Activated CD8-positive, alpha-beta memory T cell treated with anti-CD3 and anti-CD28 coated beads, Interleukin-2, amount 50 U/mL, for 24 hours (primary cell): Measurements from ENCODE around the gene ZBTB16.

Experiments used
- DNase-seq: peaks from one replicate; pipeline ENCODE4 v3.0.0-alpha.2; 2020; ENCODE audit errors: extremely low read depth

ZBTB16 gene, protein sequence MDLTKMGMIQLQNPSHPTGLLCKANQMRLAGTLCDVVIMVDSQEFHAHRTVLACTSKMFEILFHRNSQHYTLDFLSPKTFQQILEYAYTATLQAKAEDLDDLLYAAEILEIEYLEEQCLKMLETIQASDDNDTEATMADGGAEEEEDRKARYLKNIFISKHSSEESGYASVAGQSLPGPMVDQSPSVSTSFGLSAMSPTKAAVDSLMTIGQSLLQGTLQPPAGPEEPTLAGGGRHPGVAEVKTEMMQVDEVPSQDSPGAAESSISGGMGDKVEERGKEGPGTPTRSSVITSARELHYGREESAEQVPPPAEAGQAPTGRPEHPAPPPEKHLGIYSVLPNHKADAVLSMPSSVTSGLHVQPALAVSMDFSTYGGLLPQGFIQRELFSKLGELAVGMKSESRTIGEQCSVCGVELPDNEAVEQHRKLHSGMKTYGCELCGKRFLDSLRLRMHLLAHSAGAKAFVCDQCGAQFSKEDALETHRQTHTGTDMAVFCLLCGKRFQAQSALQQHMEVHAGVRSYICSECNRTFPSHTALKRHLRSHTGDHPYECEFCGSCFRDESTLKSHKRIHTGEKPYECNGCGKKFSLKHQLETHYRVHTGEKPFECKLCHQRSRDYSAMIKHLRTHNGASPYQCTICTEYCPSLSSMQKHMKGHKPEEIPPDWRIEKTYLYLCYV

DNA sequence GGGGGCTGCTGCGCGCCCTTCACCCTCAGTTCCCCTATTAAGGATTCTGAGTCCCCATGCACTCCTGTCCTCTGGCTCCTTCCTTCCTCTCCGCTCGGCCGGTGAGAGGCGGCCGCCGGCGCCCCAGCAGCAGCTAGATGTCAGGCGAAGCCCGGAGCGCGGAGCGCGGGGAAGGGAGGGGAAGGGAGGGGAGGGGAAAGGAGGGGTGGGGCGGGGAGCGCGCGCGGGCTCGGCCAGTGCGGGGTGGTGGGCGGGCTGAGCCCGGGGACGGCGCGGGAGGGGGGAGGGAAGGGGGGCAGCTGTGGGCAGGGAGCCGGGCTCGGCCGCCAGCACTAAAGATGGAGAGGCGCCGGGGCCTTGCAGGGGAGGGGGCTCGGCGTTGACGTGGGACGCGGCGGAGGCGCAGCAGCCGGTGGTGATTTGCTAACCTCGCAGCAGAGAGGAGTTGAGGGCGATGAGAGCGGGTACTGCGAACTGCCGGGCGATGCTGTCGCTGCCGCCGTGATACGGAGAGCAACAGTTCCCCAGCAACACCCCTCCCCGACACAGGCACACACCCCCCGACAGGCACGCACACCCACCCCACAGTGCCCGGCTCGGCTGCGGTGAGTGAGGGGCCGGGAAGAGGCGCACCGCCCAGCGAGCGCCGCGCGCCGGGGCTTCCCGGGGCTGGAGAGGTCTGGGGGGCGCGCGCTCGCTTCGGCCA, at the start of gene ZBTB16:
ZBTB16 (plus strand) TSS at position 434 of the 706 bp plus-strand sequence. CDS start 3,590 bp downstream, outside the sequence.
- DNase-seq, result no peak

DNA sequence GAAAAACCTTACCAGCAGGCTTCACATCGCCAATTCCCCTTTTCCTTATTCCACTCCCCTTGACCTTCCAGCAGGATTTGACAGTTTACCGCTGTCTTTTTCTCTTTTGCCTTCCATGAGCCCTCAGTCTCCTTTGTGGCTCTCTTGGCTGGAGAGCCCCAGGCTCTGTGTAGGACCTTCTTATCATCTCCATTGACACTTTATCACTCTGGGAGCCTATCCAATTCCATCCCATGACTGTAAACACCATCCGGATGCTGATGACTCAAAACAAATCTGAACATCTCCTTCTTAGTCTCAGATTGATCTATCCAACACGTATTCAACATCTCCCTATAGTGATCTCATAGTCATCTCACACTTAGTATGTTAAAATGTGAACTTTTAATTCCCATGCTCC, 48.6 kb upstream of the ZBTB16 start:
- no peak for DNase-seq

DNA sequence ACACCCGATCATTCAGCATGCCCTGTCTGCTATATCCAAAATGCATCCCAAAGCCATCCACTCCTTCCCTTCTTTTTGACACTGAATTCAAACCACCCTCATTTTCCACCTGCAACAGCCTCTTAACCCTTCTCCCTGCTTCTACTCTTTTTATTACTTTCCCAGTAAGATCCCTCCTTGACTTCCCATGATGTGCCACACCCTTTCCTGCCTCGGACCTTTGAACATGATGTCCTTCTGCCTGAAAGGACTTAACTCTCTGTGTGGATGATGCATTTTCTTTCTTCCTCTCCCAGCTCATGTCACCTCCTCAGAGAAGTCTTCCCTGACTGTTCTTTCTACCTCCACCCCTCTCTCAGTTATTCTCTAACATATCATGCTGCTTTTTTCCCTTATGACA, 48.1 kb upstream of the ZBTB16 start:
- DNase-seq, result no peak

DNA sequence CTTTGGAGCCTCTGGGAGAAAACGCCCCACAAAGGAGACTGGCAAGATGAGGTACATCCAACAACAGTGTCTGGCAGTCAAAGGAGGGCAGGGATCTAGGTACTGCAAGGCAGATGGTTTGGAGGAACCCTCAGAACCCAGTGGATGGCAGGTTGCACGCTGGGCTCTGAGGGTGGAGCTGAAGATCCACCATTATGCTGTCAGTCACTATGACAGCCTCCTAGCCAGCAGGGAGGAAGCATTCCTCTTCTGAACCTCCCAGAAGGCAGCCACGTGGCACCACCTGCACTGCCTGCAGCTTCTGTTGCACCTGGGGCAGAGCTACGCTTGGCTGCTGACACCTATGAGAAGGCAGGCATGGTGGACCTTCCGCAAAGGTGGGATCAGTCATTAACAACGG, 44.4 kb upstream of the ZBTB16 start:
- DNase-seq, result no peak

DNA sequence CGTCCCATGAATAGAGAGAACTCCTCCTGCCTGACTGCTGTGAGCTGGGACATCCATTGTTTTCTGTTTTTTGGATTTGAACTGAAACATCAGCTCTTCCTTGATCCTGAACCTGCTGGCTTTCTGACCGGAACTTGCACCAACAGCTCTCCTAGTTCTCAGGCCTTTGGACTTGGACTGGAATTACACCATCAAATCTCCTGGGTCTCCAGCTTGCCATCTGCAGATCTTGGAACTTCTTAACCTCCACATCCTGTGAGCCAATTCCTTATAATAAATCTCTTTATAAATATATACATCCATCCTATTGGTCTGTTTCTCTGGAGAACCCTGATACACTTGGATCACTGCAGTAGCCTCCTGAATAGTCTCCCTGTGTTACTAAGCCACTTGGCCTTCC, 42.5 kb upstream of the ZBTB16 start:
- DNase-seq, result no peak

DNA sequence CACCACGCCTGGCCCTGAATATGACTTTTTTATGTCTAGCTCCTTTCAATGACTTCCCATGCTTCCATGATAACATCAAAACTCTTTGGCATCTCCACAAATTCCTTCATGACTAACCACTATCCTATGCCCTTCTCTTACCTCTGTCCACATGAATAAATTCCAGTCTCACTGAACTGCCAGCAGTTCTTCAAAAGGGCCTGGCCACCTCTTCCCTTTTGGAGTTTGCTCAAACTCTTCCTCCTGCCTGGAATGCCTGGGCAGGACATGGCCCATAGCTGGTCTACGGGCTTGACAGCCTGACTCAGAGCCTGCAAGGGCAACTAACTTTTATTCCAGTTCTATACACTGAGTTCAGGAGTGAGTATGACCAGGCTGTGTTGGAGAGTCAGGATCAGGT, 41.8 kb upstream of the ZBTB16 start:
- DNase-seq, result no peak

DNA sequence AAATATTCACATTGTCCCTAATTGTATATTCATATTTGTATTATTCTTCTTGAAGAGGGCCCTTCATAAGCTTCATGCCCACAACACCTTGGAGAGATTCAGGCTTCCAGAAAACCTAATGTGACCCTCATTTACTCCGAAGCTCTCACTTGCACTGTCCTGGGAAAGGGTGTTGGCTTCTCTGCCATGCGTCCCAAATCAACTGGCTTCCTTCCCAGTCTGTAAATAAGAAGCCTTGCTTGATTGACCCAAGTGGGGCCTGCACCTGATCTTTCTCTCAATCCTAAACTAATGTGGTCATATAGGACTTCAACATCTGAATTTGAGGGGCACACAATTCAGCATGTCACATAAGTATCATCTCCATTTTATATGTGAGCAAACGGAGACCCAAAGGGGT, 40.5 kb upstream of the ZBTB16 start:
- no peak for DNase-seq

DNA sequence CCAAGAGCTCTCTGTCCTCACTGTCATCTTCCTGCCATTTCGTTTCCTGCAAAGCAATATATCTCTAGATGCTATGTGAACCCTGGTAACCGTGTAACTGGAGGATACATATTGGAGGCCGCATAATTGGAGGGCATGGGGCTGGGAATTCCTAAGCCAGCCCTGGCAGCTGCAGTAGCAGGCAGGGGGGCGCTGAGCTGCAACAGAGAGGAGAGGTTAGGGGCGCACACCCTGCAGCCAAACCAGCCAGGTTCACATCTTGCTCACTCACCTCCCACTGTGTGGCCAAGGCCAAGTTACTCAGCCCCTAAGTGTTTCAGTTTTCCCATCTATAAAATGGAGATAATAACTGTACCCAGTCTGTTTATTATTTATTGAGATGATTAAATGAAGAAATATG, 39.9 kb upstream of the ZBTB16 start:
- no peak for DNase-seq

DNA sequence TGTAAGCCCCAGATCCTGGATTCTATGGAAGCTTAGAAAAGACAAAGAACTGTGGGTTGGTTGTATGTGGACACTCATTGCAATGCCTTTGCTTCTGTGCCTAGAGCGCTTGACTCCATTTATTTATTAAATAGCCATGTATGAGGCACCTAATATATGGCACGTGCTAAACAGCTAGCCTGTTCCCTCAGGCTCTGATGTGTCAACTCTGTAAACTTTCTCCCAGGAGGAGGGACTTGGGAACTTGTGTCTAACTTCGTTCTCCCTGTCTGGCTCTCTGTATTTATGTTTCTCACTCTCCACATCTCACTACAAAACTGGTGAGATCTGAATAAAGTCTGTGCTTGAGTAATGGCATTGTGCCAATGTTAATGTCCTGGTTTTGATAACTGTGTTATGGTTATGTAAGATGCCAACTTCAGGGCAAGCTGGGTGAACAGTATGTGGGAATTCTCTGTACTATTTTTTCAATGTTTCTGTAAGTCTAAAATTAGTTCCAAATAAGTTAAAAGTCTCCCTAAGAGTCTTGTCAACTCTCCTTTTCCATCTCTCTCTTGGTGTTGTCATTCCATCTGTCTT, 34.1 kb upstream of the ZBTB16 start:
- DNase-seq, result no peak

DNA sequence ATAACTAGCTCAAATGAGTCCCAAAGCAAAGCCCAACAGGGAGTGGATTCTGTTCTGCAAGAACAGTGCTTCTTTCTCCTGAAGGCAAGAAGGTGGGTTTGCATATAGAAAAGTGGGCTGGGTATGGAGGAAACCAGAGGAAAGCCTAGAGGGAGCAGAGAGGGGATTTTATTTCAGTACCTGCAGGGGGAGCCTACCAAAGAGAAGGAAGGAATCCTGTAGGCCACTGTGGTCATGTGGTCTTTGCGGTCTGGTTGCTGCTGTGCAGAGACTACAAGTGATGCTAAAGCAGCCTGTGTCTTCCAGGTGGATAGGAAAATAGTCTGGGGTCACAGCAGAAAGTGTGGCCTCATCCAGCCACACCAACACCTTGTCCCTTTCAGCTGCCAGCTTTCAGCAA, 33.2 kb upstream of the ZBTB16 start:
- DNase-seq, result no peak

DNA sequence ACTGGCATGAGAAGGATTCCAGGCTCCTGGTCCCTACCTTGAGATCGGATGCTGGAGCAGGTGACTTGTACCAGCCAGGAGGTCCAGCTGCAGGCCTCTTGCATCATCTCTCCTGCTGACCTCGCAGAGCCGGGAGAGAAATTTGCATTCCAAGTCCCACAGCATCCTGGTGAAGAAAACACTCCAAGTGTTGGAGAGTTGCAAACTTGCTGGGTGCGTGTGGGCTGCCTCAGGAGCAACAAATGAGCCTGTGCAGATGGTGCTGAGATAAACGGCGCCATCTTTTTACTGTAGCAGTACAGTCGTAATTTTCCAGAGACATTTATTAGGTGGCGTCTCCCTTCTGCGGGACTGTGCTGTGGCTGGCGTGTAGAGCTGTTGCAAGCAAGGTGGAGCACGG, 32.1 kb upstream of the ZBTB16 start:
- DNase-seq, result no peak

DNA sequence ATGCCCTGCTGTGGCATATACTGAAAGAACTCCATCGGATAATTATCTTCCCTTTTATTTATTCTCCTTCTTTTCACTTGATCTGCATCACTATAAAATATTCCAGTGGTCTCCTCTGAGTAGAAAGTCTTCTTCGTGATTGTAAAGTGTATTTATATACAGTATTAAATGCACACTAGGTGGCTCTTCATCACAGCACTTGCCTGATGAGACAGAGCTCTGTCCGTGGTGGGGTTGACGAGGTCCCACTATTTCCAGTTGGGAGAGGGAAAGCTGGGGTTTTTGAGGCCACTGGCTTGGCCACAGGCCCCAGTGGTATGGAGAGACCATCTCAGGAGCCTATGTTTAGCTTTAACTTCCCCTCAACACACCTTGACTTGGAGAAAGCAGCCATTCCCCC, 31.6 kb upstream of the ZBTB16 start:
- DNase-seq, result no peak

DNA sequence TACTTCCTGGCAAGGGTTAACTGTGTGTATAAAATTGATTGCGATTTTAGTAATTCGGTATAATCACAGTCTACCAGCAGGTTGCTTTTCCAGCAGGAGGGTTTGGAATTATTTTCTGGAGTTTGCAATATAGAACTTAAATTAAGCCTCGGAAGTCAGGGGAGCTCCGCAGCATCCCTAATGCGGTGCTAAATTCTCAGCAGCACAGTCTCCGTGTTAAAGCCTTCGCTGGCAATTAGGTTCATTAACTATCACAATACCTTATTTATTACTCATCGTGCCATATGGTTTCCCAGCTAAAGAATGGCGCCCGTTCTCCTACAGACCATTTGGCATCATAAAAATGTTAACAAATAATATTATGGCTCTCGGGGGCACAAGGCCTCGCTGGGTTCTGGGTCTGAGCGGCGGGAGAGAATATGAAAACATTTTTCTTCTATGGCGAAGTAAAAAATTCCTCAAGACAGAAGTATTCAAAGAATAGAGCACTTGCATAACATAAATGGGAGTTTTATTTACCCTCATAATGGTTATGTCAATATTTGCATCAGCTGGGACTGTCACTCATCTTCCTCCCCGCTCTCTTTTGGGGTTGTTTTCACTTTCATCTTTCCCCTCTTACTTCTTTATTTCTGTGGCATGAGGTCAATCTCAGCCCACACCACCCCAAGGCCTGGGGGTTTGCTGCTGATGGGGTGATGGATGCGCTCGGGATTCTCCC, 28.1 kb upstream of the ZBTB16 start:
- no peak for DNase-seq

DNA sequence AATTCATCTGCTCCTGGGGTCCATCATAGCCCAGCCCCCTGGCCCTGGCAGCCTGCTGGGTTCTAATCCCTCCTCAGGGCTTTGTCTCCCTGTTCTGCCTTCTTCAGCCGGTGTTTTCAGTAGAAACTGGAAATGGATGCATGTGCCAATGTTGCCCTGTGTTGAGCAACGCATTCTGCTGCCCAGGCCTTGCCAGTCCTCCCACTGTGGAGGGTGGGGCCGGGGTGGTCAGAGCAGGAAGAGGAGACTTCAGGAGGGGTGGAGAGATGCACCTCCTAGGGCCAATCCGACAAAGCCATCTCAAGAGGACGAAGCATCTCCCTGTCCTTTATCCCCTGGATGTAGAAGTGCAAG, 27.6 kb upstream of the ZBTB16 start:
- DNase-seq, result no peak

DNA sequence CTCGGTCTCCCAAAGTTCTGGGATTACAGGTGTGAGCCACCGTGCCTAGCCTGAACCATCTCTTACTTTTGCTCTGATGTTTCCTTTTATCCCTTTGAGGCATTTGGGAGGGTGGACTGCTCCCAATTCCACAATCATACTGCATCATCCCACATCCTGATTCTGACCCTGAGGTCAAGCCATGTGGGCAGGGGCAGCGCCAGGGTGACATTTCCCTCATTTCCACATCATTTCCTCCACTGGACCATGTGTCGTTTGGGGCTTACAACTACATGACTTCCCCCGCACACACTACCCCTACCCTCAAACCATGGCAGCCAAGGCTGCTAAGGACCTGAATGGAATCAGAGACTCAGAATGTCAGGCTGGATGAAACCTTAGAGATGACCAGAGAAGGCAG, 26.4 kb upstream of the ZBTB16 start:
- DNase-seq, result no peak

DNA sequence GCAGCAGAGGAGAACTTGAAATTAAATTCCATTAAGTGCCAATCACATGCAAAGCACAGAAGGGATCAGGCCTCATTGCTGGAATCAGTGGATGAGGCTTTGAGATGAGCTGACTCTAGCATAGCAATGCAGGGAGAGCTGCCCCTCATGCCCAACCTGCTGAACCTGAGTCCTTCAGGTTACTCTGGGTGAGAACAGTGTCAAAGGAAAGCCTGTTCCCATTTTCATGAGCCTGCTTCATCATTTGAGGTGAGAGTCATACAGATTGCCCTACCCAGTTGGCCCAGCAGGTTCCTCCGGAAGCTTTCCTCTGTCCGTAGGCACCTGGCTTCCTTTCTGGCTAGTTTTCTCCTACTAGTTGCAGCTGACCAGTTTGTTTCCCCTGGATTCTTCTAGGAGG, 25.9 kb upstream of the ZBTB16 start:
- DNase-seq, result no peak

DNA sequence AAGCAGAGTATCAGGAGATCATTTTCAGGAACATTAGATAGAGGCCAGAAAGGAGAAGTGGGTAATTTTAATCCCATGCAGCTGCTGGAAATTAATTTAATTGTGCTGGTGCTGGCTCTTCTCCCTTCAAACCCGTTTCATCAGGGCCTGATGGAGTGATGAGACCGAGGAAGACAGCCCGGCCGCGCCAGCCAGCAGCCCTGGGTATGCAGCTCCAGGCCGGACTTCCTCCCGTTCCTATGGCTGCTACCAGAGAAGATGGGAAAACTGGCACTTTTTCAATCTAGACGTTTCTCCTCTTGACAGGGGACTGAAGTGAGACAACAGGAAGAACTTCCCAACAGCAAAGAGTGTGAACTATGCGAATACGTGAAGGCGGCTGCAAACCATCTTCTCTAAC, 24.6 kb upstream of the ZBTB16 start:
- no peak for DNase-seq

DNA sequence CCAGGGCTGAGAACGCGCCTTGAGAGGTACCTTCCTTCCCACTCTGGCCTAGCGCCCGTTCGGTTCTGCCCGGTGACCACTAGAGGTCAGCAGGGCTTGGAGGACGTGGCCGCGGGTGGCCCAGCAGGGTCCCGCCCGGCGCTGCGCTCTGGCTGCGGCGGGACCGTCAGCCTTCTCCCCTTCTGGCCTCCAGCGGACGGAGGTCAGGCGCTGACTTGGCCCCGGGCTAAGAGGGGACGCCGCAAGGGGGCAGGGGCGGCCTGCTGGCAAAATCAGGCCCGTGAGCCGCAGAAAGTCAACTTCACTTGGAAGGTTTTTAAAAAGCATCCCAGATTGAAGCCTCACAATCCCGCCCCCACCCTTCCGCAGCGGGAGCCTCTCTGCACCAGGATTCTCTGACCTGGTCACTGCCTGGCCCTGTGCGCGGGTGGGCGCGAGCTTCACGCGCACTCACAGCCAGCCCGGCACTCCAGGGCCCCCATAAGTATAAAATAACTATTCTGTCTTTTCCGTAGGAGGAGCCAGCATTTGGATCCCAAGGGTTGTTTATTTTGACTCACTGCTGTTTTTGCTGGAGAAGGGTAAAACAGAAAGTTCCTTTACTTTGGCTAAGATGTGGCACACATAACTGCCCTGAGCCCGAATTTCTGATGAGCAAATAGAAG, 23.2 kb upstream of the ZBTB16 start:
- no peak for DNase-seq

DNA sequence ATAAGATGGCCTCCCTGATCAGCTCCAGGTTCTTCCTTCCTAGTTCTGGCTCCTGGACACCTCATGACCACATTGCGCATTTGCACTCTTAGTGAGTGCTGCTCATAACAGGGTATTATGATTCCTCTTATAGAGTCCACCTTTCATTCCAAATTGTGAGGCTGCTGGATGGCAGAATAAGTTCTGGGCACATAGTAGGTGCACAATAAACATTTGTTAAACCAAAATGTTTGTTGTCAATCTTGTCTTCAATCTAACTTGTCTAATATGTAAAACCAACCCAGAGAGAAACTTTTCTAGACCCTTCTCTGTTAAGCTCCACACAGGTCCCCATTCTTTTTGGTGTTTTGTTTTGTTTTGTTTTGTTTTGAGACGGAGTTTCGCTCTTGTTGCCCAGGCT, 22.6 kb upstream of the ZBTB16 start:
- DNase-seq, result no peak

DNA sequence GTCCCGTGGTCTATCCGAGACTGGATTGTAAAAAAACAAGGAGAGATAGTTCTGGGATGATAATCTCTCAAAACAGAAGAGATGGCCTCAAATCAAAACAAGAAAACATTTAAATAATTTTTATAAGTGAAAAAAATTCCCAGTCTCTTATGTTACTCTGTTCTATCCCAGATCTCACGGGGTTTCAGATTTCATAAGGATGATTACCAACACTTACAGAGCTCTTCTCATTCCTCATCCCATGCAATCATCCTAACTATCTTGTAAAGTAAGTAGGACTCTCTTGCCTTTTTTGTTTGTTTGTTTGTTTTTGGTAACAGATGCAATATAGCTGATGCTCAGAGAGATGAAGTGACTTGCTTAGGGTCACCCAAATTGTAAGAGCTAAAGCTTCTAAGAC, 20.0 kb upstream of the ZBTB16 start:
- DNase-seq, result no peak

DNA sequence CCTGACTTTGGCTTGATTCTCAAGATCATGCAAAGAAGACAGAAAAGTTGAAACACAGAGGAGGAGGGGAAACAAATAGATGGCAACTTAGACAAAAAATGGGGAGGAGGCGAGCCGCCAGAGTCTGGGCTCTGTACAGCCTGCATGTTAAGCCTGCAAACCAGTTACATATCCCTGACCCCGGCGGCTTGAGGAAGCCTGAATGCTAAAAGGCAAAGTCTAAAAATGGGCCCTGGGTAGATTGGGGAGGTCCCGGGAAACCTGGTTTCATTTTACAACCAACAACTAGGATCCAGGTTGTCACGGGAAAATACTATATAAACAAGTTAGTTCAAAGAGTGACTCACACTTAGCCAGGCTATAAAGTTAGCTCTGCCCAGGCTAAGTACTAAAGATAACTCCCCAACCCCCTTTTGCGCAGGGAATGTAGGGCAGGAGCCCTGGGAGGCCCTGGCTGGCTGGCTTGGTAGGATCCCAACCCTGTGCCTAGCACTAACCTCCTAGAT, 18.8 kb upstream of the ZBTB16 start:
- DNase-seq, result no peak
